GM12878 (cell line): Measurements from ENCODE around the gene WSCD2. TPM values are rescaled to one million over a fixed set of nuclear protein-coding genes. Genes with fewer than 3 reads are reported as not detected.

Experiments
- ATAC-seq: fragments of 200-7000 bp; cut with Tn5 transposase; 3 replicates; pipeline ENCODE4 v1.9.1; 2020; ENCODE audit warnings: mild to moderate bottlenecking, moderate library complexity
- BruUV-seq: library from RNA; stranded (reverse); fragments of 400-500 nt; replicated peaks from 2 replicates; lab custom pipeline; 2021; lab: Mats Ljungman, UMichigan
- CTCF ChIA-PET: fragments of 300-600 bp; sonication (Branson Sonifier 250); formaldehyde crosslinking; extraction: SDS; loops from one replicate; lab custom pipeline; 2021; ENCODE audit warnings: inconsistent platforms; lab: Yijun Ruan, JAX
- POLR2A ChIA-PET: fragments of 350-600 bp; formaldehyde crosslinking; extraction: SDS; loops from one replicate; lab custom pipeline; 2021; ENCODE audit warnings: inconsistent platforms; lab: Charles Lee
- RAD21 ChIA-PET: fragments of 300-600 bp; sonication (Branson Sonifier 250); formaldehyde crosslinking; loops from one replicate; lab custom pipeline; 2023; ENCODE audit warnings: antibody characterized with exemption; ENCODE audit not compliant: unreplicated experiment; lab: Charles Lee
- SMC1A ChIA-PET: fragments of 300-600 bp; sonication (Branson Sonifier 250); formaldehyde crosslinking; loops from one replicate; lab custom pipeline; 2023; ENCODE audit not compliant: unreplicated experiment, uncharacterized antibody; lab: Charles Lee
- DNase-seq: peaks from one replicate; pipeline ENCODE4 v3.0.0-alpha.2; 2011; ENCODE audit warnings: low read depth, low spot score
- FAIRE-seq: peaks from 3 replicates; lab custom pipeline; 2011; peaks lifted over from hg19 to GRCh38; lab: Jason Lieb, UNC
- H2AFZ ChIP-seq: 2 replicates; pipeline ENCODE4 v1.6.0; 2011; ENCODE audit warnings: low read depth, low read length, control low read depth; ENCODE audit not compliant: control insufficient read depth
- H3K27ac ChIP-seq: 2 replicates; pipeline ENCODE4 v1.5.1; 2011; ENCODE audit warnings: control low read depth; ENCODE audit not compliant: control insufficient read depth, insufficient read depth
- H3K27me3 ChIP-seq, 2 experiments: replicated peaks in 1 of 2; 2 replicates each; pipeline versions ENCODE4 v1.6.0 to v1.6.1; 2011; ENCODE audit warnings: low read length in 1 of 2; ENCODE audit not compliant: control insufficient read depth in 2 of 2, insufficient read depth in 2 of 2
- H3K36me3 ChIP-seq, 2 experiments: 2 replicates each; pipeline ENCODE4 v1.5.1; 2011; ENCODE audit warnings: low read length in 1 of 2; ENCODE audit not compliant: control insufficient read depth in 2 of 2, insufficient read depth in 2 of 2
- H3K4me1 ChIP-seq: 2 replicates; pipeline ENCODE4 v1.6.1; 2011; ENCODE audit warnings: mild to moderate bottlenecking, low read length, moderate library complexity, mixed read lengths; ENCODE audit not compliant: control insufficient read depth, insufficient read depth
- H3K4me2 ChIP-seq: 2 replicates; pipeline ENCODE4 v1.6.0; 2011; ENCODE audit warnings: control low read depth; ENCODE audit not compliant: control insufficient read depth, insufficient read depth
- H3K4me3 ChIP-seq: fragments of 200-600 bp; sonication (generic); 2 replicates; pipeline ENCODE4 v1.5.1; 2016
- H3K79me2 ChIP-seq: 2 replicates; pipeline ENCODE4 v1.6.0; 2011; ENCODE audit warnings: low read length; ENCODE audit not compliant: control insufficient read depth, insufficient read depth
- H3K9ac ChIP-seq: 2 replicates; pipeline ENCODE4 v1.8.0; 2011; ENCODE audit warnings: low read length, control low read depth, mixed read lengths; ENCODE audit not compliant: control insufficient read depth, insufficient read depth
- H3K9me3 ChIP-seq: replicated peaks from 3 replicates; pipeline ENCODE4 v1.5.1; 2011; ENCODE audit warnings: mild to moderate bottlenecking, low read length; ENCODE audit not compliant: control insufficient read depth, insufficient read depth
- H4K20me1 ChIP-seq: 2 replicates; pipeline ENCODE4 v1.6.0; 2011; ENCODE audit not compliant: control insufficient read depth, insufficient read depth
- CHD2 ChIP-seq: IDR thresholded peaks from 2 replicates; pipeline ENCODE4 v1.6.1; 2011; ENCODE audit warnings: low read depth, low read length, improper control_type of control experiment, borderline replicate concordance
- EZH2 ChIP-seq: IDR thresholded peaks from 2 replicates; pipeline ENCODE4 v1.6.1; 2012; ENCODE audit warnings: low read depth, mild to moderate bottlenecking, control low read depth, inconsistent platforms, low read length, borderline replicate concordance; ENCODE audit not compliant: control insufficient read depth
- IKZF2 ChIP-seq, 2 experiments: fragments of 450-650 bp; IDR thresholded peaks; 2 replicates each; pipeline ENCODE4 v1.6.1; 2017; ENCODE audit warnings: mild to moderate bottlenecking in 2 of 2, moderate library complexity in 2 of 2
- LARP7 ChIP-seq: fragments of 450-650 bp; IDR thresholded peaks from 2 replicates; pipeline ENCODE4 v1.6.1; 2017; ENCODE audit warnings: mild to moderate bottlenecking
- NBN ChIP-seq: fragments of 450-650 bp; IDR thresholded peaks from 2 replicates; pipeline ENCODE4 v1.6.1; 2016
- NFXL1 ChIP-seq: fragments of 450-650 bp; IDR thresholded peaks from 2 replicates; pipeline ENCODE4 v1.6.1; 2017; ENCODE audit warnings: antibody characterized with exemption, mild to moderate bottlenecking, borderline replicate concordance
- NFYA ChIP-seq: IDR thresholded peaks from 2 replicates; pipeline ENCODE4 v1.6.1; 2011; ENCODE audit warnings: low read depth, mild to moderate bottlenecking, low read length, improper control_type of control experiment, borderline replicate concordance
- PAX8 ChIP-seq: fragments of 450-650 bp; IDR thresholded peaks from 2 replicates; pipeline ENCODE4 v1.6.1; 2017; ENCODE audit warnings: mild to moderate bottlenecking, moderate library complexity
- POLR2A ChIP-seq: IDR thresholded peaks from 2 replicates; pipeline ENCODE4 v1.6.1; 2011; ENCODE audit warnings: low read depth, mild to moderate bottlenecking, low read length
- RBBP5 ChIP-seq: fragments of 200-600 bp; sonication (generic); conservative IDR thresholded peaks from 2 replicates; pipeline ENCODE4 v1.6.1; 2016
- REST ChIP-seq: IDR thresholded peaks from 2 replicates; pipeline ENCODE4 v1.6.1; 2012; ENCODE audit warnings: mild to moderate bottlenecking, low read depth, low read length
- SKIL ChIP-seq: fragments of 450-650 bp; IDR thresholded peaks from 2 replicates; pipeline ENCODE4 v1.6.1; 2017; ENCODE audit warnings: mild to moderate bottlenecking, low read depth, inconsistent platforms; ENCODE audit not compliant: poor library complexity, severe bottlenecking
- TBL1XR1 ChIP-seq: IDR thresholded peaks from 2 replicates; pipeline ENCODE4 v1.6.1; 2012; ENCODE audit warnings: low read depth, low read length, improper control_type of control experiment
- USF2 ChIP-seq: IDR thresholded peaks from 2 replicates; pipeline ENCODE4 v1.6.1; 2011; ENCODE audit warnings: low read depth, low read length, improper control_type of control experiment, borderline replicate concordance
- YBX1 ChIP-seq: fragments of 450-650 bp; IDR thresholded peaks from 2 replicates; pipeline ENCODE4 v1.6.1; 2016; ENCODE audit warnings: antibody characterized with exemption
- ZNF622 ChIP-seq: fragments of 450-650 bp; IDR thresholded peaks from 2 replicates; pipeline ENCODE4 v1.6.1; 2017; ENCODE audit warnings: mild to moderate bottlenecking, inconsistent platforms
- WGBS: methylation state at CpG from one replicate; pipeline ENCODE4 v1.1.6; 2016; ENCODE audit warnings: low lambda C conversion rate; ENCODE audit not compliant: insufficient replicate concordance, insufficient coverage; ENCODE audit errors: missing lambda C conversion rate; 5-methylcytosine and 5-hydroxymethylcytosine counted together
- in situ Hi-C: fragments of 300-500 bp; cut with MboI; formaldehyde crosslinking; loops from 9 replicates; pipeline ENCODE4 v1.14.3; 2018; ENCODE audit warnings: mixed read lengths
- intact Hi-C: fragments of 100-400 bp; cut with micrococcal nuclease; formaldehyde crosslinking; loops from one replicate; pipeline ENCODE4 v1.14.2; 2022; ENCODE audit not compliant: unreplicated experiment
- polyA plus RNA-seq, 11 experiments: library from polyadenylated mRNA; depleted of rRNA in 4 of 11; unstranded in 6 of 11; stranded (reverse) in 5 of 11; fragments of >200 nt; fragmentation: Nextera tagmentation in 4 of 11; fragmentation: Illumina TruSeq in 1 of 11; extraction: Ambion mirVana in 4 of 11; extraction: Trizol in 1 of 11; gene quantifications; 1 replicate in 1 of 11; 2 replicates in 10 of 11; pipeline versions ENCODE4 v1.2.1 to v1.2.3, GENCODE V29; 2011 to 2016; ENCODE audit warnings: inconsistent platforms in 2 of 11, missing spikeins in 2 of 11, low read depth in 1 of 11
- total RNA-seq, 4 experiments: library from RNA; depleted of rRNA in 3 of 4; stranded (reverse); fragments of >200 nt in 3 of 4; fragmentation: Illumina TruSeq in 1 of 4; extraction: Trizol in 1 of 4; gene quantifications; 2 replicates each; pipeline versions ENCODE4 v1.2.1 to v1.2.3, GENCODE V29; 2013 to 2021

WSCD2 gene
- total and polyA plus RNA-seq, 10 of the 15 experiments (the other 5 are each of a cell fraction or from before 2014, with no cell fraction given): 0.41 TPM; not detected in 9

GRCh38 chr12:108131035-108131434 lies 1.9 kb downstream of the WSCD2 start:
- CTCF ChIA-PET: no interaction called here
- SMC1A ChIA-PET: no interaction called here

More at GRCh38 chr12:108131035-108131434, 1.9 kb downstream of the WSCD2 start:
- intact Hi-C loops: no loop called here
- 32% methylated on average over 3 of the region's 3 CpGs for WGBS
- DNase-seq: no peak
- BruUV-seq: no TSS peak
- H3K4me1 ChIP-seq: no peaks in the 10 kb centered on the region
- H3K4me3 ChIP-seq: no peak overlapping the region
- H3K36me3 ChIP-seq: no peaks in the 10 kb centered on the region
- no peak overlapping the region for H2AFZ ChIP-seq
- H3K79me2 ChIP-seq: no peaks in the 10 kb centered on the region
- ATAC-seq: no peak
- no peaks in the 10 kb centered on the region; the same call in 1 of the 2 replicates for H4K20me1 ChIP-seq
- POLR2A ChIA-PET: interaction anchor here (0.5 to 0.6 kb wide), 2 partner anchors 10 to 418 kb away, joined by 3 to 4 read pairs; no protein-coding TSS in a partner anchor
- no peak overlapping the region for H3K27ac ChIP-seq
- in situ Hi-C loops: no loop called here
- FAIRE-seq: no peak
- H3K4me2 ChIP-seq: no peak overlapping the region
- TF ChIP-seq NBN: no peak
- no peak for TF ChIP-seq LARP7
- TF ChIP-seq USF2: no peak
- TF ChIP-seq NFXL1: no peak
- no peak for TF ChIP-seq NFYA
- TF ChIP-seq TBL1XR1: no peak
- no peak for TF ChIP-seq PAX8
- no peak for TF ChIP-seq SKIL
- no peak for TF ChIP-seq REST
- TF ChIP-seq ZNF622: no peak
- no peak for TF ChIP-seq IKZF2 (IDR thresholded peaks at IDR 0.05)
- TF ChIP-seq EZH2: no peak
- no peak for TF ChIP-seq YBX1
- no peak for TF ChIP-seq CHD2
- TF ChIP-seq POLR2A: no peak
- no peak for TF ChIP-seq RBBP5
- H3K9me3 ChIP-seq: no peaks in the 10 kb centered on the region
- RAD21 ChIA-PET: no interaction called here
- peaks cover 4 to 8% of the 10 kb centered on the region in 2 experiments for H3K27me3 ChIP-seq
- no peak overlapping the region for H3K9ac ChIP-seq
